Mesenchymal stem cell (in vitro differentiated cells and primary cell): ENCODE data around the gene YWHAQ.

Source experiments
- DNase-seq: peaks from one replicate; pipeline ENCODE4 v3.0.0-alpha.2; 2013
- H2AFZ ChIP-seq: one replicate; pipeline ENCODE4 v1.6.1; 2013; ENCODE audit warnings: low read depth, mild to moderate bottlenecking, control low read depth, inconsistent platforms, low read length, moderate library complexity
- H2AK5ac ChIP-seq: 2 replicates; pipeline ENCODE4 v1.6.1; 2013; ENCODE audit warnings: low read length, moderate library complexity, mild to moderate bottlenecking, inconsistent platforms; ENCODE audit not compliant: severe bottlenecking
- H2BK120ac ChIP-seq: one replicate; pipeline ENCODE4 v1.6.1; 2013; ENCODE audit warnings: low read depth, mild to moderate bottlenecking, inconsistent platforms, low read length, moderate library complexity
- H2BK12ac ChIP-seq, 2 experiments: one replicate each; pipeline ENCODE4 v1.6.1; 2013; ENCODE audit warnings: inconsistent platforms in 2 of 2, low read length in 2 of 2, mild to moderate bottlenecking in 2 of 2, moderate library complexity in 2 of 2, control low read depth in 1 of 2
- H2BK15ac ChIP-seq: one replicate; pipeline ENCODE4 v1.6.1; 2013; ENCODE audit warnings: mild to moderate bottlenecking, low read depth, inconsistent platforms; ENCODE audit not compliant: poor library complexity, severe bottlenecking
- H2BK5ac ChIP-seq: 2 replicates; pipeline ENCODE4 v1.6.1; 2013; ENCODE audit warnings: low read depth, mild to moderate bottlenecking, low read length, control low read depth, inconsistent platforms; ENCODE audit not compliant: poor library complexity, severe bottlenecking
- H3K14ac ChIP-seq, 2 experiments: one replicate each; pipeline ENCODE4 v1.6.1; 2013; ENCODE audit warnings: inconsistent platforms in 2 of 2, low read length in 2 of 2, control low read depth in 1 of 2, mild to moderate bottlenecking in 1 of 2, moderate library complexity in 1 of 2
- H3K18ac ChIP-seq, 2 experiments: one replicate each; pipeline ENCODE4 v1.6.1; 2013; ENCODE audit warnings: inconsistent platforms in 2 of 2, low read length in 2 of 2, control low read depth in 1 of 2, low read depth in 1 of 2, mild to moderate bottlenecking in 1 of 2
- H3K23ac ChIP-seq, 2 experiments: one replicate each; pipeline ENCODE4 v1.6.1; 2013; ENCODE audit warnings: inconsistent platforms in 2 of 2, low read length in 2 of 2, mild to moderate bottlenecking in 2 of 2, moderate library complexity in 2 of 2, control low read depth in 1 of 2
- H3K27ac ChIP-seq: 2 replicates; pipeline ENCODE4 v1.5.1; 2013; ENCODE audit warnings: mild to moderate bottlenecking, moderate library complexity, low read length, control low read depth, inconsistent platforms; ENCODE audit not compliant: poor library complexity, severe bottlenecking
- H3K27me3 ChIP-seq, 2 experiments: 2 replicates each; pipeline versions ENCODE4 v1.6.1 to v1.7.0; 2013; ENCODE audit warnings: low read length in 2 of 2, mild to moderate bottlenecking in 2 of 2, moderate library complexity in 2 of 2, control low read depth in 1 of 2, inconsistent platforms in 1 of 2; ENCODE audit not compliant: control insufficient read depth in 1 of 2, insufficient read depth in 1 of 2
- H3K36me3 ChIP-seq, 2 experiments: 2 replicates each; pipeline versions ENCODE4 v1.6.1 to v1.7.0; 2013; ENCODE audit warnings: low read length in 2 of 2, control low read depth in 1 of 2, inconsistent platforms in 1 of 2, low read depth in 1 of 2, mild to moderate bottlenecking in 1 of 2; ENCODE audit not compliant: insufficient read depth in 2 of 2, control insufficient read depth in 1 of 2
- H3K4ac ChIP-seq, 2 experiments: one replicate each; pipeline ENCODE4 v1.6.1; 2013; ENCODE audit warnings: inconsistent platforms in 2 of 2, low read length in 2 of 2, mild to moderate bottlenecking in 2 of 2, moderate library complexity in 2 of 2, control low read depth in 1 of 2, low read depth in 1 of 2
- H3K4me1 ChIP-seq: 2 replicates; pipeline ENCODE4 v1.6.1; 2013; ENCODE audit warnings: low read depth, low read length, control low read depth; ENCODE audit not compliant: control insufficient read depth, insufficient read depth
- H3K4me2 ChIP-seq: 2 replicates; pipeline ENCODE4 v1.6.1; 2013; ENCODE audit warnings: low read length, mild to moderate bottlenecking, inconsistent platforms; ENCODE audit not compliant: poor library complexity, severe bottlenecking
- H3K4me3 ChIP-seq, 2 experiments: 2 replicates each; pipeline versions ENCODE4 v1.5.1 to v1.7.0; 2013; ENCODE audit warnings: low read length in 2 of 2, mild to moderate bottlenecking in 2 of 2, control low read depth in 1 of 2, low read depth in 1 of 2; ENCODE audit not compliant: insufficient read depth in 1 of 2
- H3K79me1 ChIP-seq: replicated peaks from 2 replicates; pipeline ENCODE4 v1.6.1; 2013; ENCODE audit warnings: mild to moderate bottlenecking, control low read depth, low read length, inconsistent platforms; ENCODE audit not compliant: poor library complexity, severe bottlenecking
- H3K9ac ChIP-seq: 2 replicates; pipeline ENCODE4 v1.7.0; 2013; ENCODE audit warnings: mild to moderate bottlenecking, low read length, moderate library complexity
- H3K9me3 ChIP-seq: 2 replicates; pipeline ENCODE4 v1.7.0; 2013; ENCODE audit warnings: mild to moderate bottlenecking, low read length; ENCODE audit not compliant: control insufficient read depth
- H4K8ac ChIP-seq: one replicate; pipeline ENCODE4 v1.6.1; 2013; ENCODE audit warnings: inconsistent platforms, mild to moderate bottlenecking, low read length, moderate library complexity
- H4K91ac ChIP-seq: one replicate; pipeline ENCODE4 v1.6.1; 2013; ENCODE audit warnings: mild to moderate bottlenecking, low read length, inconsistent platforms
- WGBS: methylation state at CpG from one replicate; pipeline ENCODE4 v1.1.7; 2013; ENCODE audit warnings: mixed read lengths; 5-methylcytosine and 5-hydroxymethylcytosine counted together

Gene YWHAQ

GRCh38 chr2:9555297-9556120, 75.3 kb downstream of the YWHAQ start, which contains the start of gene ADAM17:
Gene ADAM17, minus strand, starts transcription at chr2:9555830. Its CDS starts 225 bp downstream, at chr2:9555605.
- Histone ChIP-seq H3K4me1 (peaks cover 5% of the 10 kb centered on the region), H3K36me3 (no peaks in the 10 kb centered on the region), H2BK5ac (peak within 1 kb of the TSS; percentile 96), H3K14ac (peak within 1 kb of the TSS; percentile 66 to 95), H4K8ac (peak within 1 kb of the TSS; percentile 99), H3K9ac (peak within 1 kb of the TSS; percentile 99), H3K4ac (peak within 1 kb of the TSS; percentile 93 to 97), H2BK12ac (peak within 1 kb of the TSS; percentile 21 to 78), H3K27me3 (no peaks in the 10 kb centered on the region), H2BK120ac (peak within 1 kb of the TSS; percentile 100), H2AK5ac (peak within 1 kb of the TSS; percentile 86), H3K27ac (peak within 1 kb of the TSS; percentile 96), H3K4me3 (peak within 1 kb of the TSS; percentile 83 to 98), H3K18ac (peak within 1 kb of the TSS; percentile 96 to 97), H3K4me2 (peak within 1 kb of the TSS; percentile 82), H3K79me1 (peaks cover 4% of the 10 kb centered on the region), H2AFZ (peak within 1 kb of the TSS; percentile 8), H2BK15ac (peak within 1 kb of the TSS; percentile 87), H3K23ac (peak within 1 kb of the TSS in 1 of 2 experiments; percentile 2), H4K91ac (peak within 1 kb of the TSS; percentile 98), H3K9me3 (no peaks in the 10 kb centered on the region)
- peak; percentile 97 for DNase-seq
- under 1% methylated on average over 66 of the region's 73 CpGs for WGBS

- Histone ChIP-seq H3K9me3 (no peaks in the 10 kb centered on the region), H3K4me3 (peak overlapping the region; percentile 81 to 98)
- under 1% methylated on average over 9 of the region's 9 CpGs for WGBS
Observed at GRCh38 chr2:9554921-9555296, 75.9 kb downstream of the YWHAQ start.

GRCh38 chr2:9552219-9553178, 78.3 kb downstream of the YWHAQ start:
- Histone ChIP-seq H2BK5ac (no peak overlapping the region), H3K4me1 (peaks cover 13% of the 10 kb centered on the region), H2AK5ac (no peak overlapping the region), H2BK120ac (no peak overlapping the region), H4K91ac (no peak overlapping the region), H3K23ac (no peak overlapping the region), H2BK12ac (no peak overlapping the region), H4K8ac (no peak overlapping the region), H3K18ac (no peak overlapping the region), H3K4me3 (peak overlapping the region in 1 of 2 experiments; percentile 67), H3K9me3 (no peaks in the 10 kb centered on the region), H3K36me3 (no peaks in the 10 kb centered on the region), H3K9ac (peak overlapping the region; percentile 82), H3K4me2 (no peak overlapping the region), H3K79me1 (no peaks in the 10 kb centered on the region), H3K27ac (peak overlapping the region; percentile 3), H3K4ac (no peak overlapping the region), H3K27me3 (no peaks in the 10 kb centered on the region), H3K14ac (peak overlapping the region in 1 of 2 experiments; percentile 50), H2AFZ (no peak overlapping the region), H2BK15ac (no peak overlapping the region)
- WGBS, result 36% methylated on average over 1 of the region's 2 CpGs
- peak; percentile 83 for DNase-seq

More at GRCh38 chr2:9554921-9555296, 75.9 kb downstream of the YWHAQ start:
- H3K23ac ChIP-seq, result peak overlapping the region in 1 of 2 experiments; percentile 2
- H3K9ac ChIP-seq, result peak overlapping the region; percentile 99
- H4K91ac ChIP-seq, result peak overlapping the region; percentile 19
- H3K79me1 ChIP-seq, result peaks cover 4% of the 10 kb centered on the region
- peak overlapping the region in 1 of 2 experiments; percentile 85 for H3K4ac ChIP-seq
- H3K4me1 ChIP-seq, result peaks cover 5% of the 10 kb centered on the region
- H4K8ac ChIP-seq, result no peak overlapping the region
- H3K4me2 ChIP-seq, result peak overlapping the region; percentile 52
- H3K18ac ChIP-seq, result peak overlapping the region; percentile 90 to 95
- H2BK120ac ChIP-seq, result no peak overlapping the region
- peak overlapping the region in 1 of 2 experiments; percentile 6 for H3K14ac ChIP-seq
- H3K27ac ChIP-seq, result peak overlapping the region; percentile 96
- H2BK15ac ChIP-seq, result peak overlapping the region; percentile 87
- H2BK12ac ChIP-seq, result peak overlapping the region in 1 of 2 experiments; percentile 21
- peak overlapping the region; percentile 39 for H2BK5ac ChIP-seq
- H2AK5ac ChIP-seq, result no peak overlapping the region
- no peak overlapping the region for H2AFZ ChIP-seq
- H3K36me3 ChIP-seq, result no peaks in the 10 kb centered on the region
- H3K27me3 ChIP-seq, result no peaks in the 10 kb centered on the region
- DNase-seq, result peak; percentile 89
